H9 (cell line): Measurements from ENCODE around the gene ACTBL2. TPM values are rescaled to one million over a fixed set of nuclear protein-coding genes. Genes with fewer than 3 reads are reported as not detected.

ENCODE experiments used
- DNase-seq: peaks from one replicate; pipeline ENCODE4 v3.0.0-alpha.2; 2017
- H2AFZ ChIP-seq: one replicate; pipeline ENCODE4 v1.6.1; 2013; ENCODE audit warnings: mild to moderate bottlenecking, low read length, control low read depth, moderate library complexity
- H2AK5ac ChIP-seq: 2 replicates; pipeline ENCODE4 v1.6.1; 2013; ENCODE audit warnings: low read length, control low read depth, mixed read lengths; ENCODE audit not compliant: insufficient read length
- H2BK120ac ChIP-seq: one replicate; pipeline ENCODE4 v1.6.1; 2013; ENCODE audit warnings: low read depth, mild to moderate bottlenecking, low read length, control low read depth, inconsistent platforms; ENCODE audit not compliant: poor library complexity, severe bottlenecking
- H2BK12ac ChIP-seq: 2 replicates; pipeline ENCODE4 v1.6.1; 2013; ENCODE audit warnings: low read length, control low read depth, mixed read lengths, low read depth; ENCODE audit not compliant: insufficient read length
- H2BK15ac ChIP-seq: 2 replicates; pipeline ENCODE4 v1.6.1; 2013; ENCODE audit warnings: low read depth, low read length, control low read depth
- H2BK20ac ChIP-seq: one replicate; pipeline ENCODE4 v1.6.1; 2013; ENCODE audit warnings: low read depth, mild to moderate bottlenecking, low read length, control low read depth, inconsistent platforms; ENCODE audit not compliant: poor library complexity, severe bottlenecking
- H2BK5ac ChIP-seq: 2 replicates; pipeline ENCODE4 v1.6.1; 2013; ENCODE audit warnings: low read length, control low read depth, mixed read lengths; ENCODE audit not compliant: insufficient read length
- H3K14ac ChIP-seq: 2 replicates; pipeline ENCODE4 v1.6.1; 2013; ENCODE audit warnings: low read length, control low read depth; ENCODE audit not compliant: insufficient read depth
- H3K18ac ChIP-seq: 2 replicates; pipeline ENCODE4 v1.6.1; 2013; ENCODE audit warnings: low read depth, mild to moderate bottlenecking, mixed read lengths, low read length, control low read depth; ENCODE audit not compliant: insufficient read length
- H3K23ac ChIP-seq: 2 replicates; pipeline ENCODE4 v1.6.1; 2013; ENCODE audit warnings: low read length, control low read depth, mixed read lengths, low read depth; ENCODE audit not compliant: insufficient read length
- H3K23me2 ChIP-seq: 2 replicates; pipeline ENCODE4 v1.6.1; 2013; ENCODE audit warnings: low read depth, mild to moderate bottlenecking, mixed read lengths, low read length, control low read depth; ENCODE audit not compliant: insufficient read length, poor library complexity, severe bottlenecking
- H3K27ac ChIP-seq: 2 replicates; pipeline ENCODE4 v1.5.1; 2013; ENCODE audit warnings: low read length, control low read depth, mixed read lengths, low read depth; ENCODE audit not compliant: insufficient read length
- H3K27me3 ChIP-seq: 2 replicates; pipeline ENCODE4 v1.6.1; 2013; ENCODE audit warnings: low read length, control low read depth, inconsistent platforms; ENCODE audit not compliant: insufficient read depth
- H3K4ac ChIP-seq: 2 replicates; pipeline ENCODE4 v1.6.1; 2013; ENCODE audit warnings: low read depth, mild to moderate bottlenecking, control low read depth, inconsistent platforms, low read length, moderate library complexity
- H3K4me1 ChIP-seq: 2 replicates; pipeline ENCODE4 v1.6.1; 2013; ENCODE audit warnings: low read length, control low read depth, inconsistent platforms; ENCODE audit not compliant: insufficient read depth
- H3K4me2 ChIP-seq: 2 replicates; pipeline ENCODE4 v1.6.1; 2013; ENCODE audit warnings: low read length, control low read depth, mixed read lengths; ENCODE audit not compliant: insufficient read length, insufficient read depth
- H3K56ac ChIP-seq: 2 replicates; pipeline ENCODE4 v1.6.1; 2013; ENCODE audit warnings: low read depth, mild to moderate bottlenecking, mixed read lengths, low read length, control low read depth; ENCODE audit not compliant: insufficient read length
- H3K79me1 ChIP-seq: 2 replicates; pipeline ENCODE4 v1.6.1; 2013; ENCODE audit warnings: low read depth, mild to moderate bottlenecking, moderate library complexity, low read length, control low read depth, inconsistent platforms; ENCODE audit not compliant: insufficient read depth, poor library complexity, severe bottlenecking
- H3K79me2 ChIP-seq: 2 replicates; pipeline ENCODE4 v1.6.1; 2013; ENCODE audit warnings: low read length, control low read depth, inconsistent platforms; ENCODE audit not compliant: insufficient read depth
- H3K9ac ChIP-seq: 2 replicates; pipeline ENCODE4 v1.6.1; 2013; ENCODE audit warnings: low read length, control low read depth, mixed read lengths; ENCODE audit not compliant: insufficient read length; ENCODE audit errors: extremely low read depth
- H3K9me3 ChIP-seq: one replicate; pipeline ENCODE4 v1.6.1; 2013; ENCODE audit warnings: low read depth, low read length, inconsistent platforms; ENCODE audit not compliant: control insufficient read depth
- H3T11ph ChIP-seq: one replicate; pipeline ENCODE4 v1.6.1; 2013; ENCODE audit warnings: mild to moderate bottlenecking, low read length, control low read depth, inconsistent platforms
- H4K20me1 ChIP-seq: one replicate; pipeline ENCODE4 v1.6.1; 2013; ENCODE audit not compliant: control insufficient read depth, insufficient read length, insufficient read depth
- H4K5ac ChIP-seq: 2 replicates; pipeline ENCODE4 v1.6.1; 2013; ENCODE audit warnings: low read depth, mild to moderate bottlenecking, mixed read lengths, low read length, control low read depth; ENCODE audit not compliant: insufficient read length
- H4K8ac ChIP-seq: replicated peaks from 2 replicates; pipeline ENCODE4 v1.6.1; 2013; ENCODE audit warnings: low read length, control low read depth, mixed read lengths, low read depth; ENCODE audit not compliant: insufficient read length
- H4K91ac ChIP-seq: 2 replicates; pipeline ENCODE4 v1.6.1; 2013; ENCODE audit warnings: low read depth, mild to moderate bottlenecking, moderate library complexity, mixed read lengths, low read length, control low read depth; ENCODE audit not compliant: insufficient read length
- H3K27ac Mint-ChIP-seq, 3 experiments: 2 replicates in 2 of 3; 3 replicates in 1 of 3; pipeline ENCODE4 v1.8.0; 2020 to 2021; ENCODE audit warnings: mixed read lengths in 3 of 3, mild to moderate bottlenecking in 1 of 3, moderate library complexity in 1 of 3
- H3K27me3 Mint-ChIP-seq: 2 replicates; pipeline ENCODE4 v1.8.0; 2021; ENCODE audit warnings: low read depth, mild to moderate bottlenecking, moderate library complexity, mixed read lengths
- H3K36me3 Mint-ChIP-seq, 3 experiments: 2 replicates in 2 of 3; 3 replicates in 1 of 3; pipeline ENCODE4 v1.8.0; 2020 to 2021; ENCODE audit warnings: low read depth in 3 of 3, mixed read lengths in 3 of 3; ENCODE audit not compliant: insufficient read depth in 1 of 3
- H3K4me1 Mint-ChIP-seq, 2 experiments: 2 replicates each; pipeline ENCODE4 v1.8.0; 2020; ENCODE audit warnings: mixed read lengths in 2 of 2
- H3K4me3 Mint-ChIP-seq, 2 experiments: 2 replicates in 1 of 2; 3 replicates in 1 of 2; pipeline ENCODE4 v1.8.0; 2020 to 2021; ENCODE audit warnings: mild to moderate bottlenecking in 2 of 2, mixed read lengths in 2 of 2, moderate library complexity in 1 of 2
- H3K9me3 Mint-ChIP-seq, 2 experiments: 2 replicates in 1 of 2; 3 replicates in 1 of 2; pipeline ENCODE4 v1.8.0; 2020; ENCODE audit warnings: mild to moderate bottlenecking in 2 of 2, mixed read lengths in 2 of 2, moderate library complexity in 1 of 2
- CTCF ChIP-seq: fragments of 200-600 bp; sonication (generic); conservative IDR thresholded peaks from 3 replicates; pipeline ENCODE4 v1.8.0; 2021; ENCODE audit warnings: antibody characterized with exemption, mild to moderate bottlenecking
- WGBS: extraction: QIAGEN DNeasy Blood & Tissue Kit; methylation state at CpG from one replicate; pipeline ENCODE4 v1.1.7; 2013; ENCODE audit warnings: missing lambda C conversion rate, low lambda C conversion rate, mixed read lengths; ENCODE audit not compliant: insufficient read length; ENCODE audit errors: extremely low coverage; 5-methylcytosine and 5-hydroxymethylcytosine counted together
- total RNA-seq: library from RNA; stranded (reverse); gene quantifications from 2 replicates; pipeline ENCODE4 v1.2.1, GENCODE V29; 2021

Gene ACTBL2
- total RNA-seq, 1 experiment from 2014 or later = not detected

GRCh38 chr5:57448287-57448686 is 34.3 kb downstream of the ACTBL2 start:
- no peak overlapping the region for H4K5ac ChIP-seq
- no CpG with 5 or more reads among the region's 4 CpGs for whole genome bisulfite sequencing
- H3K79me1 ChIP-seq = no peaks in the 10 kb centered on the region
- no peak for TF ChIP-seq CTCF
- no peak overlapping the region for H2BK120ac ChIP-seq
- DNase-seq = no peak
- H2BK20ac ChIP-seq = no peak overlapping the region
- H3K56ac ChIP-seq = no peak overlapping the region
- H2BK15ac ChIP-seq = no peak overlapping the region
- no peak overlapping the region for H3K18ac ChIP-seq
- H3K23me2 ChIP-seq = no peaks in the 10 kb centered on the region
- no peak overlapping the region for H3K14ac ChIP-seq
- Mint-ChIP-seq H3K4me1 (peaks cover 3 to 13% of the 10 kb centered on the region in 2 experiments; a peak in 2 of 4 replicates), H3K27ac (no peak overlapping the region), H3K36me3 (no peaks in the 10 kb centered on the region; a peak in 1 of 7 replicates), H3K9me3 (no peaks in the 10 kb centered on the region; a peak in 2 of 5 replicates), H3K27me3 (no peaks in the 10 kb centered on the region), H3K4me3 (no peak overlapping the region)
- H2BK12ac ChIP-seq = no peak overlapping the region
- no peaks in the 10 kb centered on the region for H4K20me1 ChIP-seq
- no peak overlapping the region for H3T11ph ChIP-seq
- no peaks in the 10 kb centered on the region for H3K79me2 ChIP-seq
- H3K23ac ChIP-seq = no peak overlapping the region
- H3K4me1 ChIP-seq = no peaks in the 10 kb centered on the region
- H2BK5ac ChIP-seq = no peak overlapping the region
- H3K4ac ChIP-seq = no peak overlapping the region
- no peak overlapping the region for H3K4me2 ChIP-seq
- H3K27me3 ChIP-seq = no peaks in the 10 kb centered on the region; the same call in 1 of the 2 replicates
- no peak overlapping the region for H4K91ac ChIP-seq
- no peak overlapping the region for H2AK5ac ChIP-seq
- no peak overlapping the region for H2AFZ ChIP-seq
- H4K8ac ChIP-seq = no peak overlapping the region
- no peak overlapping the region for H3K27ac ChIP-seq
- H3K9me3 ChIP-seq = no peaks in the 10 kb centered on the region
- H3K9ac ChIP-seq = no peak overlapping the region
